HCT116 (cell line): ENCODE data around the gene GNB1L. TPM values are rescaled to one million over a fixed set of nuclear protein-coding genes. Genes with fewer than 3 reads are reported as not detected.

Experiments used
- ATAC-seq: fragments of 200-7000 bp; cut with Tn5 transposase; 2 replicates; pipeline ENCODE4 v1.9.1; 2020; ENCODE audit warnings: mild to moderate bottlenecking, moderate library complexity
- BruUV-seq: library from RNA; stranded (reverse); fragments of 400-500 nt; replicated peaks from 2 replicates; lab custom pipeline; 2021; lab: Mats Ljungman, UMichigan
- CTCF ChIA-PET: fragments of 300-600 bp; sonication (Branson Sonifier 250); formaldehyde crosslinking; loops from one replicate; lab custom pipeline; 2021; ENCODE audit warnings: antibody characterized with exemption; lab: Charles Lee
- POLR2A ChIA-PET: fragments of 300-600, 350-600 bp; sonication (Branson Sonifier 250); formaldehyde crosslinking; loops from one replicate; lab custom pipeline; 2021; ENCODE audit warnings: antibody characterized with exemption; lab: Charles Lee
- RAD21 ChIA-PET, 2 experiments: fragments of 300-600 bp; sonication (Branson Sonifier 250); formaldehyde crosslinking; loops; one replicate each; lab custom pipeline; 2023; ENCODE audit warnings: low total read pairs in 2 of 2; ENCODE audit not compliant: uncharacterized antibody in 2 of 2, unreplicated experiment in 2 of 2, low non-redundant PET in 1 of 2; lab: Charles Lee
- DNase-seq: peaks from one replicate; pipeline ENCODE4 v3.0.0-alpha.2; 2010; ENCODE audit warnings: low read depth, low spot score
- H2AFZ ChIP-seq: fragments of 200-600 bp; shearing (Covaris generic), sonication (generic); 2 replicates; pipeline ENCODE4 v1.6.1; 2017; ENCODE audit warnings: low read depth, mixed run types, mixed read lengths, antibody characterized with exemption, low read length; ENCODE audit not compliant: poor library complexity, severe bottlenecking
- H3K27ac ChIP-seq: 2 replicates; pipeline ENCODE4 v1.5.1; 2012; ENCODE audit warnings: low read depth, low read length
- H3K27me3 ChIP-seq: fragments of 200-600 bp; sonication (generic); 2 replicates; pipeline ENCODE4 v1.6.1; 2016; ENCODE audit warnings: mixed run types, low read length, mixed read lengths; ENCODE audit not compliant: insufficient read depth
- H3K36me3 ChIP-seq, 2 experiments: fragments of 200-500 bp in 1 of 2; fragments of 200-600 bp in 1 of 2; sonication (Bioruptor generic) in 1 of 2; sonication (generic) in 1 of 2; 2 replicates each; pipeline versions ENCODE4 v1.5.1 to v1.6.1; 2014 to 2016; ENCODE audit warnings: low read length in 2 of 2, inconsistent platforms in 1 of 2, mixed read lengths in 1 of 2, mixed run types in 1 of 2; ENCODE audit not compliant: insufficient read depth in 2 of 2, control insufficient read depth in 1 of 2
- H3K4me1 ChIP-seq, 2 experiments: fragments of 200-600 bp in 1 of 2; sonication (generic) in 1 of 2; 2 replicates each; pipeline versions ENCODE4 v1.5.1 to v1.6.1; 2012 to 2017; ENCODE audit warnings: low read length in 2 of 2, inconsistent platforms in 1 of 2, mild to moderate bottlenecking in 1 of 2, mixed read lengths in 1 of 2, mixed run types in 1 of 2, moderate library complexity in 1 of 2; ENCODE audit not compliant: insufficient read depth in 2 of 2, control insufficient read depth in 1 of 2
- H3K4me2 ChIP-seq: fragments of 200-600 bp; sonication (generic); 2 replicates; pipeline ENCODE4 v1.6.1; 2017; ENCODE audit warnings: mixed run types, low read length, mixed read lengths
- H3K4me3 ChIP-seq, 2 experiments: fragments of 200-600 bp in 1 of 2; sonication (generic) in 1 of 2; replicated peaks in 1 of 2; 2 replicates each; pipeline ENCODE4 v1.5.1; 2011 to 2016; ENCODE audit warnings: low read length in 2 of 2, control low read depth in 1 of 2, low read depth in 1 of 2, mild to moderate bottlenecking in 1 of 2, mixed read lengths in 1 of 2, mixed run types in 1 of 2
- H3K79me2 ChIP-seq: fragments of 200-600 bp; sonication (generic); 2 replicates; pipeline ENCODE4 v1.6.1; 2017; ENCODE audit warnings: mild to moderate bottlenecking, mixed run types, low read length, moderate library complexity, mixed read lengths; ENCODE audit not compliant: insufficient read depth
- H3K9ac ChIP-seq: fragments of 200-600 bp; sonication (generic); 2 replicates; pipeline ENCODE4 v1.6.1; 2016; ENCODE audit warnings: low read length, mixed read lengths
- H3K9me2 ChIP-seq: fragments of 200-600 bp; sonication (generic), shearing (Covaris generic); 2 replicates; pipeline ENCODE4 v1.6.1; 2017; ENCODE audit warnings: mixed run types, mild to moderate bottlenecking, moderate library complexity; ENCODE audit not compliant: insufficient read depth
- H3K9me3 ChIP-seq, 2 experiments: fragments of 200-500 bp in 1 of 2; fragments of 200-600 bp in 1 of 2; sonication (Bioruptor generic) in 1 of 2; sonication (generic) in 1 of 2; 2 replicates each; pipeline ENCODE4 v1.6.1; 2014 to 2017; ENCODE audit warnings: low read length in 2 of 2, mixed read lengths in 2 of 2, inconsistent platforms in 1 of 2, low read depth in 1 of 2, mild to moderate bottlenecking in 1 of 2, mixed run types in 1 of 2, moderate library complexity in 1 of 2; ENCODE audit not compliant: control insufficient read depth in 1 of 2, insufficient read depth in 1 of 2
- H4K20me1 ChIP-seq: fragments of 200-600 bp; sonication (generic), shearing (Covaris generic); 2 replicates; pipeline ENCODE4 v1.6.1; 2017; ENCODE audit warnings: mixed run types, mild to moderate bottlenecking, moderate library complexity; ENCODE audit not compliant: insufficient read depth
- ATF3 ChIP-seq: IDR thresholded peaks from 2 replicates; pipeline ENCODE4 v1.6.1; 2012
- CTCF ChIP-seq, 3 experiments: fragments of 200-600 bp in 1 of 3; sonication (generic) in 1 of 3; IDR thresholded peaks in 2 of 3; conservative IDR thresholded peaks in 1 of 3; 2 replicates each; pipeline ENCODE4 v1.5.1; 2012 to 2017; ENCODE audit warnings: low read depth in 2 of 3, low read length in 2 of 3, antibody characterized with exemption in 1 of 3, borderline replicate concordance in 1 of 3, control low read depth in 1 of 3, mild to moderate bottlenecking in 1 of 3, mixed read lengths in 1 of 3, mixed run types in 1 of 3, moderate library complexity in 1 of 3; ENCODE audit not compliant: insufficient read depth in 1 of 3
- POLR2A ChIP-seq: IDR thresholded peaks from 2 replicates; pipeline ENCODE4 v1.7.0; 2011; ENCODE audit warnings: borderline replicate concordance; ENCODE audit not compliant: insufficient read depth, insufficient read length; ENCODE audit errors: extremely low read depth
- ZBTB33 ChIP-seq: IDR thresholded peaks from 2 replicates; pipeline ENCODE4 v1.6.1; 2011; ENCODE audit warnings: mild to moderate bottlenecking, low read length, moderate library complexity; ENCODE audit not compliant: insufficient replicate concordance; ENCODE audit errors: extremely low read depth
- intact Hi-C: fragments of 100-400 bp; cut with micrococcal nuclease; formaldehyde crosslinking; loops from 2 replicates; pipeline ENCODE4 v1.10.0; 2022
- total RNA-seq: library from RNA; stranded (reverse); gene quantifications from one replicate; pipeline ENCODE4 v1.2.1, GENCODE V29; 2021; ENCODE audit not compliant: unreplicated experiment

The GNB1L gene
- total RNA-seq, 1 experiment from 2014 or later, result 12.1 TPM

- Histone ChIP-seq H3K4me3 (no peak overlapping the region), H3K79me2 (no peaks in the 10 kb centered on the region), H3K9me2 (no peaks in the 10 kb centered on the region), H4K20me1 (no peaks in the 10 kb centered on the region), H3K4me2 (no peak overlapping the region), H2AFZ (no peak overlapping the region), H3K4me1 (peaks cover 0 to 12% of the 10 kb centered on the region in 2 experiments; a peak in 1 of 4 replicates), H3K9me3 (no peaks in the 10 kb centered on the region), H3K27me3 (no peaks in the 10 kb centered on the region), H3K27ac (no peak overlapping the region), H3K36me3 (no peaks in the 10 kb centered on the region), H3K9ac (no peak overlapping the region)
- ATAC-seq (no peak), DNase-seq (no peak)
- TF ChIP-seq ATF3 (no peak), POLR2A (no peak), ZBTB33 (no peak), CTCF (IDR thresholded peaks at IDR 0.05 in 2 of 3, conservative IDR thresholded peaks at IDR 0.05 in 1 of 3; ENCODE audit: borderline replicate concordance in 1 of 3, insufficient read depth in 1 of 3, low read depth in 2 of 3, low read length in 2 of 3) (0 out of 6 replicates have a peak, but pooled peaks of 1 of the 3 experiments have one; percentile 1)
- no TSS peak for BruUV-seq
- POLR2A ChIA-PET, result no interaction called here
- CTCF ChIA-PET, result interaction anchor here (1.5 kb wide), 1 partner anchor 170 kb away, joined by 6 read pairs; no protein-coding TSS in a partner anchor
- RAD21 ChIA-PET, result no interaction called here
- intact Hi-C loops, result no loop called here
Observed at GRCh38 chr22:19900707-19901436, 46.2 kb upstream of the GNB1L start.
